Activated CD4-positive, alpha-beta T cell treated with anti-CD3 and anti-CD28 coated beads, Interleukin-2, amount 50 U/mL, for 1 hour (primary cell): ENCODE data around the gene SCYL3.
A peak's percentile ranks its signal among the peaks of the same experiment; 100 is the strongest.

Experiments used
- DNase-seq: peaks from one replicate; pipeline ENCODE4 v3.0.0-alpha.2; 2020

The SCYL3 gene

DNA sequence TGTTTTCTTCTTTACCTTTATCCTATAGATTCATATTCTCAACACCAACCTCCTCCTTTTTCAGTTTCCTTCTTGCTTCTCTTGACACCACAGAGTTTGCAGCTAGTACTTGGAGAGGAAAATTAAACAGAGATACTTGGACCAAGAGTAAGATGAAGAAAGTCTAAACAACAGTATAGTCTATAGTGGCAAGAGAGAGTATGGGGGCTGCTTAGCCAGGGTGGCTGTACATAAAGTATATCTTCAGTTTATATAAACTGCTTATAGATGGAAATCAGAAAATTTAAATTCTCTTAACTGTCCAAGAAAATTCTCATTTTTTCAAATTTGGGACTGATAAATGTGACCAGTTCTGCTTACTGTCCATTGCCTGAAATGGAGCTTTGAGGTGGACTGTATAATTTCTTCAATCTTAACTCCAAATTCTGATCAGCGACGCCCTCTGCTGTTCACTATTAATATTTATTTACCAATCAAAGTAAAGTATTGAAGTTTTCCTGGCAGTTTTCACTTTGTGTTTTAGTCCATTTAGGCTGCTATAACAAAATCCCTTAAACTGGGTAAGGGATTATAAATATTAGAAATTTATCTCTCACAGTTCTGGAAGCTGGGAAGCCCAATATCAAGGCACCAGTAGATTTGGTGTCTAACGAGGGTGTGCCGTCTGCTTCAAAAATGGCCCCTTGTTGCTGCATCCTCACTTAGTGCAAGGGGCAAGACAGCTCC, 84.2 kb downstream of the SCYL3 start:
- DNase-seq: peak; percentile 10

DNA sequence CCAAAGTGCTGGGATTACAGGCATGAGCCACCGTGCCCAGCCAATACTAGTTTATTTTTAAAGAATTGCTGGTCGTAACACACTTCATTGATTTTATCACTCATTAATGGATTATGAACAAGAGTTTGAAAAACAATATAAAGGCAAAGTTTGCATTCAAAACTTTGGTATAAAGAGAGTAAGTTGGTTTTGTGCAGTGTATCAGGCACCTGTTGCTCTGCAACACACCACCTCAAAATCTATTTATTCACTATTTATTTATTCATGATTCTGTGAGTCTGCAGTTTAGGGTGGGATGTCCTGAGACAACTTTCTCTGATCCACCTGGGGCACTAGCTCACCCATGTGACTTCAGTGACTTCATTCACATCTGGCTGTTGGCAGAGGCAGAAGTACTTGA, 88.8 kb downstream of the SCYL3 start:
- no peak for DNase-seq

GRCh38 chr1:169802888-169803287, 90.8 kb downstream of the SCYL3 start:
- DNase-seq: no peak
